ENCODE data around the gene SYNJ1.
"Not testable (repeated sequence)": the region's sequence is repeated elsewhere in the genome, so short reads cannot be mapped to it uniquely, and the experiment has no call there.

- not testable (repeated sequence) for TF ChIP-seq CTCF (conservative IDR thresholded peaks at IDR 0.05); ZFX (IDR thresholded peaks at IDR 0.05)
Measured at GRCh38 chr21:32773048-32773344, 45.2 kb upstream of the SYNJ1 start.

Data from C4-2B (cell line).